ENCODE measurements around the gene GPR4.

GRCh38 chr19:45637890-45638667 lies 36.1 kb upstream of the GPR4 start:
- TF ChIP-seq EZH2 (IDR thresholded peaks at IDR 0.05; ENCODE audit: low read depth, low read length, severe bottlenecking) = no peak
- TF ChIP-seq JUN (IDR thresholded peaks at IDR 0.05; ENCODE audit: low read depth, low read length) = no peak
- TF ChIP-seq, protein P1, sequence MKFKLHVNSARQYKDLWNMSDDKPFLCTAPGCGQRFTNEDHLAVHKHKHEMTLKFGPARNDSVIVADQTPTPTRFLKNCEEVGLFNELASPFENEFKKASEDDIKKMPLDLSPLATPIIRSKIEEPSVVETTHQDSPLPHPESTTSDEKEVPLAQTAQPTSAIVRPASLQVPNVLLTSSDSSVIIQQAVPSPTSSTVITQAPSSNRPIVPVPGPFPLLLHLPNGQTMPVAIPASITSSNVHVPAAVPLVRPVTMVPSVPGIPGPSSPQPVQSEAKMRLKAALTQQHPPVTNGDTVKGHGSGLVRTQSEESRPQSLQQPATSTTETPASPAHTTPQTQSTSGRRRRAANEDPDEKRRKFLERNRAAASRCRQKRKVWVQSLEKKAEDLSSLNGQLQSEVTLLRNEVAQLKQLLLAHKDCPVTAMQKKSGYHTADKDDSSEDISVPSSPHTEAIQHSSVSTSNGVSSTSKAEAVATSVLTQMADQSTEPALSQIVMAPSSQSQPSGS (IDR thresholded peaks at IDR 0.05; ENCODE audit: low read length) = no peak
- TF ChIP-seq, protein P2, sequence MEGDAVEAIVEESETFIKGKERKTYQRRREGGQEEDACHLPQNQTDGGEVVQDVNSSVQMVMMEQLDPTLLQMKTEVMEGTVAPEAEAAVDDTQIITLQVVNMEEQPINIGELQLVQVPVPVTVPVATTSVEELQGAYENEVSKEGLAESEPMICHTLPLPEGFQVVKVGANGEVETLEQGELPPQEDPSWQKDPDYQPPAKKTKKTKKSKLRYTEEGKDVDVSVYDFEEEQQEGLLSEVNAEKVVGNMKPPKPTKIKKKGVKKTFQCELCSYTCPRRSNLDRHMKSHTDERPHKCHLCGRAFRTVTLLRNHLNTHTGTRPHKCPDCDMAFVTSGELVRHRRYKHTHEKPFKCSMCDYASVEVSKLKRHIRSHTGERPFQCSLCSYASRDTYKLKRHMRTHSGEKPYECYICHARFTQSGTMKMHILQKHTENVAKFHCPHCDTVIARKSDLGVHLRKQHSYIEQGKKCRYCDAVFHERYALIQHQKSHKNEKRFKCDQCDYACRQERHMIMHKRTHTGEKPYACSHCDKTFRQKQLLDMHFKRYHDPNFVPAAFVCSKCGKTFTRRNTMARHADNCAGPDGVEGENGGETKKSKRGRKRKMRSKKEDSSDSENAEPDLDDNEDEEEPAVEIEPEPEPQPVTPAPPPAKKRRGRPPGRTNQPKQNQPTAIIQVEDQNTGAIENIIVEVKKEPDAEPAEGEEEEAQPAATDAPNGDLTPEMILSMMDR (IDR thresholded peaks at IDR 0.05; ENCODE audit: control extremely low read depth in 1 of 3, insufficient read depth in 1 of 3, low read depth in 1 of 3, low read length in 3 of 3) = no peak
- TF ChIP-seq SRF (IDR thresholded peaks at IDR 0.05; ENCODE audit: low read depth, low read length) = no peak
- TF ChIP-seq ATF3 (IDR thresholded peaks at IDR 0.05; ENCODE audit: insufficient read depth, low read depth, low read length) = no peak
